ENCODE measurements around the gene BTBD2.

Gene BTBD2

DNA sequence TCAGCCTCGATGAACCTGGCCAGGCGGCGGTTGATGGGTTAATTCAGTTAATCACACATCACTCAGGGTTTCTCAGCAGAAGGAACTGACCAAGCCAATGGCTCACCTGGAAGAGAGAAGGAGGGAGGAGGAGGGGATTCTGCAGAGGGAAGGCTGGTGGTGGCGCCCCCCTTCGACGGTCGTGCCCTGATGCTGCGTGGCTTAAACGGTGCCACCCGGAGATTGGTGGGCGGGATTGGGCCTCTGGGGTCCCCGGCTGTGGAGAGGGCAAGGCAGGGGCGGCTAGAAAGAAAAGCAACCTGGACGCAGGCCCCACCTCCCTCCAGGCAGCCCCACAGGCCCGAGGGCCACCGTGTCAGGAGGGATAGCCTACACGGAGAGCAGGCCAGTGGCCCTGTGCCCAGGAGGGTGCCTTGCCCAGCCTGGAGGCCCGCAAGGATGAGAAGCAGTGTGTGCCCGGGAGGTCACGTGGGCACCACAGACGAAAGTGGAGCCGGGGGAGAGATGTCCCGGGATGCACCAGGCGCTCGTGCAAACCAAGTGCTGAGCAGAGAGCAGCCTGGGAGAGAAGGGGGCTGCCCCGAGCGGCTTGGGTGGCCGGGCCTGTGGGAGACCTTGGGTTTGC lies 58.5 kb downstream of the BTBD2 start:
- DNase-seq (ENCODE audit: low spot score in 2 of 2) = no peak
- peaks cover 36% of the 10 kb centered on the region for H3K4me1 Mint-ChIP-seq
- peak overlapping the region; percentile 14 for H3K27ac Mint-ChIP-seq
- H3K9me3 Mint-ChIP-seq = no peaks in the 10 kb centered on the region
- H3K36me3 Mint-ChIP-seq = peaks cover 24% of the 10 kb centered on the region
- no peak overlapping the region for H3K4me3 Mint-ChIP-seq
- no peak for ATAC-seq

DNA sequence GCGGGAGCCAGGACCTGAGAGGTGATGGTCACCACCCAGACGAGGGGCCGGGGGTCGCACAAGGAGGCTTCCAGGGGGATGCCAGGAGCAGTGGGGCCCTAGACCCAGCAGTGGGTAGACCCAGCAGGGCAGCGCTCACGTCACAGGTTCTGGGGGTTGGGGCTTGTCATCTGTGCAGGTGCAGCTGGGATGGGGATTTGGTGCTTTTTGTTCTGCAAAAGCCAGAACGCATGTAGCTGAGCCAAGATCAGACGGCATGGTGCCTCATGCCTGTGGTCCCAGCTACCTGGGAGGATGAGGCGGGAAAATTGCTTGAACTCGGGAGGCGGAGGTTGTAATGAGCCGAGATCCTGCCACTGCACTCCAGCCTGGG lies 59.4 kb downstream of the BTBD2 start:
- Mint-ChIP-seq H3K27ac (peak overlapping the region; percentile 14), H3K4me3 (no peak overlapping the region), H3K4me1 (peaks cover 28% of the 10 kb centered on the region), H3K9me3 (no peaks in the 10 kb centered on the region), H3K36me3 (peaks cover 24% of the 10 kb centered on the region)
- DNase-seq (ENCODE audit: low spot score in 2 of 2) (no peak), ATAC-seq (no peak)

DNA sequence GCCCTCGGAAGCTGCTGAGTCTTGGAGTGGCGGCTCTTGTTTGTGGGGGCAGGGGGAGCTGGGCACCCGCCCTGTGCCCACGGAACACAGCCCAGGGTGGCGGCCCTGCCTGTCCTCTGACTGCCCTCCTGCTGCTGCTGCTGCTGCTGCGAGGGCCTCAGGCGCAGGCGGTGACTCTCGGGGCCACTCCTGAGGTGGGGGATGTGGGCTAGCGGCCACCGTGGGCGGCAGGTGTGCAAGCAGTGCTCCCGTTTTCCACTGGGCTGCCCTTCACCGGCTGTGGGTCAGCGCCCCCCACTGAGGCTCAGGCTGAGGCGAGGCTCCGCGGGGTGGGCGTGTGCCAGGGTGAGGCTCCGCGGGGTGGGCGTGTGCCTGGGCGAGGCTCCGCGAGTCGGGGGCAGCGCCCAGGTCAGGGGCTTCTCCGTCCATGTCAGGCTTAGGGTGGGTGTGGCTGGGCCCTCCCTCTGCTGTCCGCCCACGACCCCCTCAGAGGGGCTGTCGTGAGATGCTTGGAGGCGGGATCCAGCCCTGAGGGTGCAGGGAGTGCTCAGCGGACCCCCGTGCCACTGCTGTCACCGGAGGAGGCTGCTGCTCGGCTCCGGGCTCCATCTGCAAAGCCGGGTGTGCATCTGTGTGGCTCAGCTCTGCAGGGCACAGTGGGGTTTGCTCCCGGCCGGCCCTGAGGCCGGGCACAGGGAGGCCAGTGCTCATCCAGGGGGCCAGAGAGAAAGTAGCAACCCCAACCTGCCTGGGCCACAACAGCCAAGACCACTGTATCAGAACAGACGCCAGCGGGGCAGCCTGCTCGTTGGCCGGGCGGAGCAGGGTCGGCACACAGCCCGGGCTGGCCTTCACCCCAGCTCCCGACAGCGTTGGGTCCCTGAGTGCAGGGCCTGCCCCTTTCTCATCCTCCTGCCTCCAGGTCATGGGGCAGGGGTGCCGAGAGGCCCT lies 60.1 kb downstream of the BTBD2 start:
- Mint-ChIP-seq H3K36me3 (peaks cover 30% of the 10 kb centered on the region), H3K4me3 (no peak overlapping the region), H3K9me3 (no peaks in the 10 kb centered on the region), H3K27ac (no peak overlapping the region), H3K4me1 (peaks cover 26% of the 10 kb centered on the region)
- DNase-seq (ENCODE audit: low spot score in 2 of 2) (no peak), ATAC-seq (no peak)

DNA sequence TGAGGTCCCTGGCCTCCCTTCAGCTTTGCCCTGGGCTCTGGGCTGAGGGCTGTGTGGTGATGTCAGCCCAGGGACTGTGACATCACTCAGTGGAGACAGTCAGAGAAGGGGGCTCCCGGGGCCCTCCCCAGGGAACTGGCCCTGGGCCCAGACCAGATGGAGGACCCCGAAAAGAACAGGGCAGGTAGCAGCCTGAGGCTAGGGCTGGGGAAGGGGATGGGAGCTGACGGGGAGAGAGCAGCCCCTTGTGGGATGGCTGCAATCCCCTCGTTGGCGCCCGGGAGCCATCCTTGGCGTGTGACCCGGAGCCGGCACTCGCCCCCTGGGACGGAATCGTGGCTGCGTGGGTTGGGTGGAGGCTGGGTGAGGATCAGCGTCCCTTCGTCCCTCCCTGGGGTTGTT lies 61.0 kb downstream of the BTBD2 start:
- peaks cover 39% of the 10 kb centered on the region for H3K36me3 Mint-ChIP-seq
- ATAC-seq (no peak), DNase-seq (ENCODE audit: low spot score in 2 of 2) (no peak)
- H3K9me3 Mint-ChIP-seq = no peaks in the 10 kb centered on the region
- no peak overlapping the region for H3K27ac Mint-ChIP-seq
- no peak overlapping the region for H3K4me3 Mint-ChIP-seq
- H3K4me1 Mint-ChIP-seq = peaks cover 21% of the 10 kb centered on the region

DNA sequence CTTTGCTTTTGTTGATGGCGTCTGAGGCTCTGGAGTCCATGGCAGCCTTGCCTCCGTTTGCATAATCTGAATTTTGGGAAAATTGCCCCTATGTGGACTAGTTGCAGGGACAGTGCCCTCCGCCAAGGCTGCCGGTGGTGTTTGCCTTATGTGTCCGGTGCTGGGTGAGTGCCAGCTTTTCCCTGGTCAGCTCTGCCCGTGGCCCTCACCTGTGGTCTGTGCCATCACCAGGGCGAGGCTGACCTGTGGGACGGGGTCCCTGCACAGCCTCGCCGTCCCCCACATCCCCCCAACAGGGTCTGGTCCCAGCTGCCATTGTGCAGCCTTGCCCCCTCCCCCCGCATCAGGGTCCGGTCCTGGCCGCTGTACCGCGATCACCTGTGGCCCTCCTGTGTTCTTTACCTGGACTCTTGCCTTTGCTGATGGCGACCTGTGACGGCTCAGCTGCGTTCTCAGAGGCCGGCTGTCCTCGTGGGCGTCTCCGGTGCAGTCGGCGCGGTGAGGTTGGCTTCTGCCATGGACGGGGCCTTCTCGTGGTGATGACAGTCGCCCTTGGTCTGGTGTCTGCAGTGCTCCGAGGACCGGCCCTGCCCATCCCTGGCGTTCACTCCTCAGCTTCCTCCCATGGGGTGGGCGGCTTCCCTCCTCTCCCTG lies 61.9 kb downstream of the BTBD2 start:
- Mint-ChIP-seq H3K36me3 (peaks cover 46% of the 10 kb centered on the region), H3K9me3 (no peaks in the 10 kb centered on the region), H3K4me3 (no peak overlapping the region), H3K4me1 (peaks cover 31% of the 10 kb centered on the region), H3K27ac (no peak overlapping the region)
- DNase-seq (ENCODE audit: low spot score in 2 of 2) = no peak
- no peak for ATAC-seq

DNA sequence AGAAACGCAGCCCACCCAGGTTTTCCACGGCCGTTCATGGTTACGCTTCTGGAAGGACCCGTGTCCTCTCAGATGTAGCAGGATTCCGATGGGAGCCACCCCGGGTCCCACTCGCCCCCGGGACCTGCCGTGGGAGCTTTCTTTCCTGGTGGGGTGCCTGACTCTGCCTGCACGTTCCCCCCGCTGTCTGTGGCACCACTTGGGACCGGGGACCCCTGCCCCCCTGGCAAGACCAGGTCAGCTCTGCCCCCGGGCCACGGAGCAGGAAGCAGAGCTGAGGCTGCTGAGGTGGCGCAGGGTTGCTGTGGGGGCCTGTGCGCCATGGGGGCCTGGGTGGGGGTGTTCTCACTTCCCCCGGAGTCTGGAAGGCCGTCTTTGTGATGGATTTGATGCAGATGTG lies 62.5 kb downstream of the BTBD2 start:
- H3K4me1 Mint-ChIP-seq = peaks cover 33% of the 10 kb centered on the region
- H3K27ac Mint-ChIP-seq = no peak overlapping the region
- H3K9me3 Mint-ChIP-seq = no peaks in the 10 kb centered on the region
- H3K36me3 Mint-ChIP-seq = peaks cover 46% of the 10 kb centered on the region
- ATAC-seq = no peak
- no peak overlapping the region for H3K4me3 Mint-ChIP-seq
- no peak for DNase-seq (ENCODE audit: low spot score in 2 of 2)

DNA sequence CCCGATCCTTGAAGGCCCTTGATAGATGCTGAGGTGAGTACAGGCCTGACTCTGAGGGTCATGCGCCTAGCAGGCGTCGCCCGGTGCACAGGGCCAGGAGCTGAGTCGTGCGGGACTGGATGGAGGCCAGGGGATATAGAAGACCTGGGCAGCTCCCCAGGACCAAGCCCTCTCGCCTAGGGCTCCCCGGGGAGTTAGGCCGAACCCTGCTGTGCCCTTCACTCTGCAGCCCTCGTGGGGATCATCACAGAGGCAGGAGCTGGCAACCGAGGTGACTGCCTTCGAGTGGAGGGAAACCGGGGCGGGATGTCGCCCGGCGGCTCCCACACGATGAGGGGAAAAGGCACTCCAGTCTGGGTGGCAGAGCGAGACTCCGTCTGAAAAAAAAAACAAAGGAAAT lies 62.9 kb downstream of the BTBD2 start:
- DNase-seq (ENCODE audit: low spot score in 2 of 2) (no peak), ATAC-seq (no peak)
- H3K36me3 Mint-ChIP-seq = peaks cover 46% of the 10 kb centered on the region
- no peaks in the 10 kb centered on the region for H3K9me3 Mint-ChIP-seq
- H3K4me3 Mint-ChIP-seq = no peak overlapping the region
- H3K4me1 Mint-ChIP-seq = peaks cover 33% of the 10 kb centered on the region
- no peak overlapping the region for H3K27ac Mint-ChIP-seq

DNA sequence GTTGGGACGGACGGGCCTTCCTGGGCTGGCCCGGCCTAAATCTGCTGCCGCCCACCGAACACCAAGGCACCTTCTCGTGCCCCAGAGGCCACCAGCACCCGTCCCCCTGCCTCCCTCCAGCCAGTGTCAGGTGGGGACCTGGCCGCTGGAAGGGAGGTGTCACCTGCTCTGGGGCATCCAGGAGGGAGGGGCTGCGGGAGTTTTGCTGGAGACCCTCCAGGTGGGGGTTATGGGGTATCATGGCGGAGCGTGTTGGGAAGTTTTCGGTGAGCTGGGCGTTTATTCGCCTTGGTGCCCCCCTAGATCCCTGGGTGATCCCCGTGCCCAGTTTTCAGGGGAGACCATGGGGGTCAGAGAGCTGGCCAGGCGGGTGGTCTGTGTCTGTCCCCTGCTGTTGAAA lies 64.9 kb downstream of the BTBD2 start:
- Mint-ChIP-seq H3K27ac (peak overlapping the region; percentile 43), H3K36me3 (peaks cover 54% of the 10 kb centered on the region), H3K4me1 (peaks cover 24% of the 10 kb centered on the region), H3K4me3 (no peak overlapping the region), H3K9me3 (no peaks in the 10 kb centered on the region)
- ATAC-seq (no peak), DNase-seq (ENCODE audit: low spot score in 2 of 2) (no peak)

DNA sequence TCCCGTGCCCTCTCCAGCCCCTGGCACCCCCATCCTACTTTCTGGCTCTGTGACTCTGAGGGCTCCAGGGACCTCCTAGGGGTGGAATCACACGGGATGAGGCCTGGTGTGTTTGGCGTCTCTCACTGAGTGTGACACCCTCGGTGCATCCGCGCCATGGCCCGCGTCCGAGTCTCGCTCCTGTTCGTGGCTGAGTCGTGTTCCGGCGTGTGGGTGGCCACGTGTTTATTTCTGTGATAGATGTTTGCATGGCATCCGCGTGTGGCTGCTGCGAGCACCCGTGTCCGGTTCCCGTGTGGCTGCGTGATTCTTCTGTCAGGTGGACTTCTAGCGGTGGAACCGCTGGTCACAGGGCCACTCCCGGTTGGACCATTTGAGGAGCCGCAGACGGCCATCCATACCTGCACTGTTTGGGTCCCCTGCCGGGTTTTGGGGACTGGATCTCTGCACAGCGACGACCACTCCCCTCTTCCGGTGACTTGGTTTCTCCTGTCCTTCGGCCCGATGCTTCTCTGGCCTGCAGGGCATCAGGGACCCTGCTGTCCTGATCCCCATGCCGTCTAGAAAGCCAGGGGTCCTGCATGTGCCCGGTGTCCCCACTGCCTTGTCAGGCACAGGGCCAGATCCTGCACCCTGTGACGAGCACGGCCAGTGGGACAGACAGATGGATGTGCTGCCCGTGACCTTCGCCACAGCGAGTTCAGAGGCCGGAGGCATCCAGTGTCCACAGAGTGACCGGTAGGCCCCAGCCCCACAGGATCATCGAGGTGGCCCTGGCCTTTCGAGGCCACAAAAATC lies 66.0 kb downstream of the BTBD2 start:
- Mint-ChIP-seq H3K9me3 (no peaks in the 10 kb centered on the region), H3K36me3 (peaks cover 47% of the 10 kb centered on the region), H3K4me1 (peaks cover 32% of the 10 kb centered on the region), H3K4me3 (no peak overlapping the region), H3K27ac (no peak overlapping the region)
- ATAC-seq (no peak), DNase-seq (ENCODE audit: low spot score in 2 of 2) (no peak)

DNA sequence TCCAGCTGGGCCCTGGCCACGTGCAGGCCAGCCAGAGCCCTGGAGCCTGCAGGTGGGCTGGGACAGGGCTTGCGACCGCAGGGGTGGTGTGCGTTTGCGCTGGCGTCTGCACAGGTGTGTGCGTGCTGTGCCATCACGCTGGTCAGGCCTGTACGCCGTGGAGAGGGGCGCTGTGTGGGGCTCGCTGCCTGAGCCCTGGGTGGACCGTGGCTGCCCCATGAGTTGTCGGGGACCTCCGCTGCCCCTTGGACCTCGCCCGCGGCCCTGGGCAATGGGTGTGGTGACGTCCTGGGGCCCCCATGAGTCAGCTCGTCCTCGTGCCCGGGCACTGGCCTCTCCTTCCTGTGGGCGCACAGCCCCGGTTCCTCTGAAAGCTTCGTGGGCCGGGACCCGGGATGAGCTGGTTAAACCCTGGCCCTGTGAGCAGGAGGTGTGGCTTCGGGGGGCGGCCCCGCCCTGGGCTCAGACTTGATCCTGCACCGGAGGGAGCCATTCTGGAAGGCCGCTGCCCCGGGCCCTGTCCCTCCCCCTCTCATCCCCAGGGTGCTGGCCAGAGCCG lies 67.8 kb downstream of the BTBD2 start:
- Mint-ChIP-seq H3K36me3 (peaks cover 45% of the 10 kb centered on the region), H3K9me3 (no peaks in the 10 kb centered on the region), H3K4me3 (no peak overlapping the region), H3K27ac (no peak overlapping the region), H3K4me1 (peaks cover 50% of the 10 kb centered on the region)
- ATAC-seq (no peak), DNase-seq (ENCODE audit: low spot score in 2 of 2) (no peak)

DNA sequence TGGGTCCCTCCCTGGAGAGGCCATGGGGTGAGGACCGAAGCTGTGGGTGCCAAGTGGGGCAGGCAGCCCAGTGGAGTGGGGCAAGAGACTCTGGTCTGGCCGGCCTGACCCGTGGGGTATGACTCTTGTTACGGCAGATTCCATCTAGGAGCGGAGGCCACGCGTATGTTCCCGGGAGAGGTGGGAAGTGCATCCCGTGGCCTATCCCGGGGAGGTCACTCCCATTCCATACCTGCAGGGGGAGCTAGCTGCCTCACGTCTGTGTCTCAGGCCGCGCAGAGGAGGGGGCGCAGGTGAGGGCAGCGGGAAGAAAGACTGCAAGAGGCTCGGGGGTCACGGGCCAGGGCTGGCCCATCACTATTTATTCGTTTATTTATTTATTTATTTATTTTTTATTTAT lies 69.6 kb downstream of the BTBD2 start:
- no peak overlapping the region for H3K4me3 Mint-ChIP-seq
- no peak overlapping the region for H3K27ac Mint-ChIP-seq
- peaks cover 52% of the 10 kb centered on the region for H3K4me1 Mint-ChIP-seq
- H3K9me3 Mint-ChIP-seq = no peaks in the 10 kb centered on the region
- peaks cover 41% of the 10 kb centered on the region for H3K36me3 Mint-ChIP-seq
- ATAC-seq (no peak), DNase-seq (ENCODE audit: low spot score in 2 of 2) (no peak)

DNA sequence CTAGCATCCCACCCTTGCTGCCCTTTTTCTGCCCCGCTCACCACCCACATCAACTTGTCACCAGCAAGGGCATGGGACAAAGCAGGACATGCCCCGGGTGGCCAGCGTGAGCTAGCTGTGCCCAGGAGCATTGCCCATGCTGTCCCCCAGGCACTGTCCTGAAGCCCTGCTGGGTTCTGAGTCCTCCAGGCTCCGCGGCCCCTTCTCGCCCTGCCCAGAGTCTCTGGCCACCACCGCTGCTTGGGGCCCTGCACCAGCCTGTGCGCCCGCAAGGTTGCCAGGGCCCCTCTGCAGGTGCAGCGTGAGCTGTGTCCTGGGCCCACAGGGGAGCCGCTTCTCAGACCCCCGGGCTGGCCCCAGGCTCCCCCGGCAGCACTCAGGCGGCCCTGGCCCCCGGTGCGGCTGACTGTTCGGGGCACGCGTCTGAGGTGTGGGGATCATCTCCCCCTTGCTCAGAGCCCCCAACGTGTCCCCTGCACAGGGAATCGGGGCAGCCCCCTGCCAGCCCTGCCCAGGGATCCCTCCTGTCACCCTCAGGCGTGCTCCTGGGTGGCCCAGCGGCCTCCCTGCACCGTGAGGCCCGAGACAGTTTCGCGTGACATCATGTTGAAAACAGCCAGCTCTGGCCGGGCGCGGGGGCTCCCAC lies 70.5 kb downstream of the BTBD2 start:
- H3K9me3 Mint-ChIP-seq = no peaks in the 10 kb centered on the region
- H3K4me1 Mint-ChIP-seq = peaks cover 49% of the 10 kb centered on the region
- no peak overlapping the region for H3K4me3 Mint-ChIP-seq
- no peak overlapping the region for H3K27ac Mint-ChIP-seq
- H3K36me3 Mint-ChIP-seq = peaks cover 41% of the 10 kb centered on the region
- no peak for DNase-seq (ENCODE audit: low spot score in 2 of 2)
- ATAC-seq = no peak

DNA sequence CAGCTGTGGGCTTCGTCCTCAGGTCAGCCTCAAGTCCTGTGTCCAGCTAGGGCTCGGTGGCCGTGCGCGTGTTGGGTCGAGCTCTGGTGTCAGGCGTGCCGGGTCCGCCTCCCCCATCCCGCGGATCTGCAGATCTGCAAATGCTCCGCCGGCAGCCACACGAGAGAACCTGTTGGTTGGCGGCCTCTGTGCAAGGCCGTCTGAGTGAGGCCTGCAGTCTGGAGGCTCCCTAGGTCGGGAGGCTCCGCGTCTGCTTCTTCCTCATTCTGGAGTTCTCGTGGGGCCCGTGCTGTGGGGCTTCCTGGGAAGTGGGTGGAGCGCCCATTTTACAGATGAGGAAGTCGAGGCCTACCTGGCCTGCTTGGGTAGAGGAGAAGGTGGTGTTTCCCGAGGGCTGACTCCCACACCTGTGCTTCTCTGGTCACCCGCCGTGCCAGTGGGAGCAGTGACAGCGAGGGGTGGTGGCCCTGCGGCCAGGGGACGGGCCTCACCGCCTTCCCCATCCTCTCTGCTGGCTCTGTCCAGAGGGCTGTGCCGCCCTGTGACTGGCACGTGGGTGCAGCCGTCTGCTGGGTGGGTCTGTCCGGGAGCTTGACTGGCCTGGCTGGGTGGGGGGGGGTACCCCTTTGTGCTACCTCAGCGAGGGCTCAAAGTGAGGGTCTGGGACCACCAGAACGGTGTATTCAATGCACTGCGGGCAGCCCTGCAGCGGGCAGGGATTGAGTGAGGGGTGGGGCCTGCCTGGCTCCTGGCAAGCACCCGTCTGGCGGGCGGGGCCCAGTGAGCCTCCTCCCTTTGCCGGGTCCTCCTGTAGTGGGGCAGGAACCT lies 71.2 kb downstream of the BTBD2 start:
- H3K4me1 Mint-ChIP-seq = peaks cover 52% of the 10 kb centered on the region
- ATAC-seq = no peak
- peak overlapping the region; percentile 93 for H3K4me3 Mint-ChIP-seq
- peaks cover 41% of the 10 kb centered on the region for H3K36me3 Mint-ChIP-seq
- DNase-seq (ENCODE audit: low spot score in 2 of 2) = no peak
- no peak overlapping the region for H3K27ac Mint-ChIP-seq
- H3K9me3 Mint-ChIP-seq = no peaks in the 10 kb centered on the region

DNA sequence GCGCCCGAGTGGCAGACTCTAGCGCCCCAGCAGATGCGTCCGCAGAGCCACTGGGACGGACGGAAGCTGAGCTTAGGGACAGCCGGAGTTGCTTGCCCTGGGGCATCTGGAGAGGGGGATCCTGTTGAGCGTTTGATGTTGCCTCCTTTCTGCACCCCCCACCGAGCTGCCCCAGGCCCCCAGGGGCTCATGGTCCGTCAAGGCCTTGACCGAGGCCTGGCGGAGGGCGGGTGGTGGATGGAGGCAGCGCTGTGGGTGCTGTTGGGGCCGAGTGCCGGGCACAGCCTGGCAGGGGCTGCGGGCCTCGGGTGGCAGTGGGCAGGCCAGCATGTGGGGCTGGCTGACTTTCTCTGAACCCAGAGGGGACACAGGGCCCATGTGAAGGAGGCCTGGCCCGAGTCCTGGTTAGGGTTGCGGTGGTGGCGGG lies 71.8 kb downstream of the BTBD2 start:
- DNase-seq (ENCODE audit: low spot score in 2 of 2) (no peak), ATAC-seq (no peak)
- Mint-ChIP-seq H3K27ac (peak overlapping the region; percentile 87), H3K4me3 (peak overlapping the region; percentile 93), H3K9me3 (no peaks in the 10 kb centered on the region), H3K4me1 (peaks cover 46% of the 10 kb centered on the region), H3K36me3 (peaks cover 37% of the 10 kb centered on the region)
